H9 (cell line): ENCODE data around the gene IRF2BPL. TPM values are rescaled to one million over a fixed set of nuclear protein-coding genes. Genes with fewer than 3 reads are reported as not detected.

ENCODE experiments used
- DNase-seq: peaks from one replicate; pipeline ENCODE4 v3.0.0-alpha.2; 2017
- H2AFZ ChIP-seq: one replicate; pipeline ENCODE4 v1.6.1; 2013; ENCODE audit warnings: mild to moderate bottlenecking, low read length, control low read depth, moderate library complexity
- H2AK5ac ChIP-seq: 2 replicates; pipeline ENCODE4 v1.6.1; 2013; ENCODE audit warnings: low read length, control low read depth, mixed read lengths; ENCODE audit not compliant: insufficient read length
- H2BK120ac ChIP-seq: one replicate; pipeline ENCODE4 v1.6.1; 2013; ENCODE audit warnings: low read depth, mild to moderate bottlenecking, low read length, control low read depth, inconsistent platforms; ENCODE audit not compliant: poor library complexity, severe bottlenecking
- H2BK12ac ChIP-seq: 2 replicates; pipeline ENCODE4 v1.6.1; 2013; ENCODE audit warnings: low read length, control low read depth, mixed read lengths, low read depth; ENCODE audit not compliant: insufficient read length
- H2BK15ac ChIP-seq: 2 replicates; pipeline ENCODE4 v1.6.1; 2013; ENCODE audit warnings: low read depth, low read length, control low read depth
- H2BK20ac ChIP-seq: one replicate; pipeline ENCODE4 v1.6.1; 2013; ENCODE audit warnings: low read depth, mild to moderate bottlenecking, low read length, control low read depth, inconsistent platforms; ENCODE audit not compliant: poor library complexity, severe bottlenecking
- H2BK5ac ChIP-seq: 2 replicates; pipeline ENCODE4 v1.6.1; 2013; ENCODE audit warnings: low read length, control low read depth, mixed read lengths; ENCODE audit not compliant: insufficient read length
- H3K14ac ChIP-seq: 2 replicates; pipeline ENCODE4 v1.6.1; 2013; ENCODE audit warnings: low read length, control low read depth; ENCODE audit not compliant: insufficient read depth
- H3K18ac ChIP-seq: 2 replicates; pipeline ENCODE4 v1.6.1; 2013; ENCODE audit warnings: low read depth, mild to moderate bottlenecking, mixed read lengths, low read length, control low read depth; ENCODE audit not compliant: insufficient read length
- H3K23ac ChIP-seq: 2 replicates; pipeline ENCODE4 v1.6.1; 2013; ENCODE audit warnings: low read length, control low read depth, mixed read lengths, low read depth; ENCODE audit not compliant: insufficient read length
- H3K23me2 ChIP-seq: 2 replicates; pipeline ENCODE4 v1.6.1; 2013; ENCODE audit warnings: low read depth, mild to moderate bottlenecking, mixed read lengths, low read length, control low read depth; ENCODE audit not compliant: insufficient read length, poor library complexity, severe bottlenecking
- H3K27ac ChIP-seq: 2 replicates; pipeline ENCODE4 v1.5.1; 2013; ENCODE audit warnings: low read length, control low read depth, mixed read lengths, low read depth; ENCODE audit not compliant: insufficient read length
- H3K27me3 ChIP-seq: 2 replicates; pipeline ENCODE4 v1.6.1; 2013; ENCODE audit warnings: low read length, control low read depth, inconsistent platforms; ENCODE audit not compliant: insufficient read depth
- H3K4ac ChIP-seq: 2 replicates; pipeline ENCODE4 v1.6.1; 2013; ENCODE audit warnings: low read depth, mild to moderate bottlenecking, control low read depth, inconsistent platforms, low read length, moderate library complexity
- H3K4me1 ChIP-seq: 2 replicates; pipeline ENCODE4 v1.6.1; 2013; ENCODE audit warnings: low read length, control low read depth, inconsistent platforms; ENCODE audit not compliant: insufficient read depth
- H3K4me2 ChIP-seq: 2 replicates; pipeline ENCODE4 v1.6.1; 2013; ENCODE audit warnings: low read length, control low read depth, mixed read lengths; ENCODE audit not compliant: insufficient read length, insufficient read depth
- H3K56ac ChIP-seq: 2 replicates; pipeline ENCODE4 v1.6.1; 2013; ENCODE audit warnings: low read depth, mild to moderate bottlenecking, mixed read lengths, low read length, control low read depth; ENCODE audit not compliant: insufficient read length
- H3K79me1 ChIP-seq: 2 replicates; pipeline ENCODE4 v1.6.1; 2013; ENCODE audit warnings: low read depth, mild to moderate bottlenecking, moderate library complexity, low read length, control low read depth, inconsistent platforms; ENCODE audit not compliant: insufficient read depth, poor library complexity, severe bottlenecking
- H3K79me2 ChIP-seq: 2 replicates; pipeline ENCODE4 v1.6.1; 2013; ENCODE audit warnings: low read length, control low read depth, inconsistent platforms; ENCODE audit not compliant: insufficient read depth
- H3K9ac ChIP-seq: 2 replicates; pipeline ENCODE4 v1.6.1; 2013; ENCODE audit warnings: low read length, control low read depth, mixed read lengths; ENCODE audit not compliant: insufficient read length; ENCODE audit errors: extremely low read depth
- H3K9me3 ChIP-seq: one replicate; pipeline ENCODE4 v1.6.1; 2013; ENCODE audit warnings: low read depth, low read length, inconsistent platforms; ENCODE audit not compliant: control insufficient read depth
- H3T11ph ChIP-seq: one replicate; pipeline ENCODE4 v1.6.1; 2013; ENCODE audit warnings: mild to moderate bottlenecking, low read length, control low read depth, inconsistent platforms
- H4K20me1 ChIP-seq: one replicate; pipeline ENCODE4 v1.6.1; 2013; ENCODE audit not compliant: control insufficient read depth, insufficient read length, insufficient read depth
- H4K5ac ChIP-seq: 2 replicates; pipeline ENCODE4 v1.6.1; 2013; ENCODE audit warnings: low read depth, mild to moderate bottlenecking, mixed read lengths, low read length, control low read depth; ENCODE audit not compliant: insufficient read length
- H4K8ac ChIP-seq: replicated peaks from 2 replicates; pipeline ENCODE4 v1.6.1; 2013; ENCODE audit warnings: low read length, control low read depth, mixed read lengths, low read depth; ENCODE audit not compliant: insufficient read length
- H4K91ac ChIP-seq: 2 replicates; pipeline ENCODE4 v1.6.1; 2013; ENCODE audit warnings: low read depth, mild to moderate bottlenecking, moderate library complexity, mixed read lengths, low read length, control low read depth; ENCODE audit not compliant: insufficient read length
- H3K27ac Mint-ChIP-seq, 3 experiments: 2 replicates in 2 of 3; 3 replicates in 1 of 3; pipeline ENCODE4 v1.8.0; 2020 to 2021; ENCODE audit warnings: mixed read lengths in 3 of 3, mild to moderate bottlenecking in 1 of 3, moderate library complexity in 1 of 3
- H3K27me3 Mint-ChIP-seq: 2 replicates; pipeline ENCODE4 v1.8.0; 2021; ENCODE audit warnings: low read depth, mild to moderate bottlenecking, moderate library complexity, mixed read lengths
- H3K36me3 Mint-ChIP-seq, 3 experiments: 2 replicates in 2 of 3; 3 replicates in 1 of 3; pipeline ENCODE4 v1.8.0; 2020 to 2021; ENCODE audit warnings: low read depth in 3 of 3, mixed read lengths in 3 of 3; ENCODE audit not compliant: insufficient read depth in 1 of 3
- H3K4me1 Mint-ChIP-seq, 2 experiments: 2 replicates each; pipeline ENCODE4 v1.8.0; 2020; ENCODE audit warnings: mixed read lengths in 2 of 2
- H3K4me3 Mint-ChIP-seq, 2 experiments: 2 replicates in 1 of 2; 3 replicates in 1 of 2; pipeline ENCODE4 v1.8.0; 2020 to 2021; ENCODE audit warnings: mild to moderate bottlenecking in 2 of 2, mixed read lengths in 2 of 2, moderate library complexity in 1 of 2
- H3K9me3 Mint-ChIP-seq, 2 experiments: 2 replicates in 1 of 2; 3 replicates in 1 of 2; pipeline ENCODE4 v1.8.0; 2020; ENCODE audit warnings: mild to moderate bottlenecking in 2 of 2, mixed read lengths in 2 of 2, moderate library complexity in 1 of 2
- WGBS: extraction: QIAGEN DNeasy Blood & Tissue Kit; methylation state at CpG from one replicate; pipeline ENCODE4 v1.1.7; 2013; ENCODE audit warnings: missing lambda C conversion rate, low lambda C conversion rate, mixed read lengths; ENCODE audit not compliant: insufficient read length; ENCODE audit errors: extremely low coverage; 5-methylcytosine and 5-hydroxymethylcytosine counted together
- total RNA-seq: library from RNA; stranded (reverse); gene quantifications from 2 replicates; pipeline ENCODE4 v1.2.1, GENCODE V29; 2021
- TF ChIP-seq, protein P1 (sequence below): fragments of 200-600 bp; sonication (generic); conservative IDR thresholded peaks from 3 replicates; pipeline ENCODE4 v1.8.0; 2021; ENCODE audit warnings: antibody characterized with exemption, mild to moderate bottlenecking

The IRF2BPL gene
- total RNA-seq, 1 experiment from 2014 or later, result 59.0 TPM

- Mint-ChIP-seq H3K4me3 (no peak overlapping the region), H3K9me3 (no peaks in the 10 kb centered on the region), H3K4me1 (peaks cover 17 to 24% of the 10 kb centered on the region in 2 experiments), H3K27me3 (peaks cover 1% of the 10 kb centered on the region; the same call in 1 of the 2 replicates), H3K27ac (no peak overlapping the region), H3K36me3 (no peaks in the 10 kb centered on the region)
- no peaks in the 10 kb centered on the region for H4K20me1 ChIP-seq
- no peak overlapping the region for H4K91ac ChIP-seq
- H3K18ac ChIP-seq, result no peak overlapping the region
- no peak overlapping the region for H3K4ac ChIP-seq
- H3K9me3 ChIP-seq, result no peaks in the 10 kb centered on the region
- H2BK5ac ChIP-seq, result no peak overlapping the region
- H2BK120ac ChIP-seq, result no peak overlapping the region
- TF ChIP-seq, protein P1, sequence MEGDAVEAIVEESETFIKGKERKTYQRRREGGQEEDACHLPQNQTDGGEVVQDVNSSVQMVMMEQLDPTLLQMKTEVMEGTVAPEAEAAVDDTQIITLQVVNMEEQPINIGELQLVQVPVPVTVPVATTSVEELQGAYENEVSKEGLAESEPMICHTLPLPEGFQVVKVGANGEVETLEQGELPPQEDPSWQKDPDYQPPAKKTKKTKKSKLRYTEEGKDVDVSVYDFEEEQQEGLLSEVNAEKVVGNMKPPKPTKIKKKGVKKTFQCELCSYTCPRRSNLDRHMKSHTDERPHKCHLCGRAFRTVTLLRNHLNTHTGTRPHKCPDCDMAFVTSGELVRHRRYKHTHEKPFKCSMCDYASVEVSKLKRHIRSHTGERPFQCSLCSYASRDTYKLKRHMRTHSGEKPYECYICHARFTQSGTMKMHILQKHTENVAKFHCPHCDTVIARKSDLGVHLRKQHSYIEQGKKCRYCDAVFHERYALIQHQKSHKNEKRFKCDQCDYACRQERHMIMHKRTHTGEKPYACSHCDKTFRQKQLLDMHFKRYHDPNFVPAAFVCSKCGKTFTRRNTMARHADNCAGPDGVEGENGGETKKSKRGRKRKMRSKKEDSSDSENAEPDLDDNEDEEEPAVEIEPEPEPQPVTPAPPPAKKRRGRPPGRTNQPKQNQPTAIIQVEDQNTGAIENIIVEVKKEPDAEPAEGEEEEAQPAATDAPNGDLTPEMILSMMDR, result no peak
- no peaks in the 10 kb centered on the region for H3K23me2 ChIP-seq
- no peak overlapping the region for H3K56ac ChIP-seq
- H3T11ph ChIP-seq, result no peak overlapping the region
- H3K23ac ChIP-seq, result no peak overlapping the region
- no peak overlapping the region for H2AFZ ChIP-seq
- WGBS, result no CpG with 5 or more reads among the region's 10 CpGs
- no peak overlapping the region for H2BK15ac ChIP-seq
- H2BK20ac ChIP-seq, result no peak overlapping the region
- no peak overlapping the region for H4K5ac ChIP-seq
- H2AK5ac ChIP-seq, result no peak overlapping the region
- no peak overlapping the region for H2BK12ac ChIP-seq
- no peak overlapping the region for H4K8ac ChIP-seq
- no peaks in the 10 kb centered on the region for H3K27me3 ChIP-seq
- no peak overlapping the region for H3K9ac ChIP-seq
- peaks cover 5% of the 10 kb centered on the region; the same call in 1 of the 2 replicates for H3K4me1 ChIP-seq
- H3K27ac ChIP-seq, result no peak overlapping the region
- H3K79me2 ChIP-seq, result no peaks in the 10 kb centered on the region
- no peak overlapping the region for H3K14ac ChIP-seq
- no peak overlapping the region for H3K4me2 ChIP-seq
- no peaks in the 10 kb centered on the region for H3K79me1 ChIP-seq
- DNase-seq, result no peak
These were observed 38.2 kb upstream of the IRF2BPL start for GRCh38 chr14:77066578-77067172.
